CD8-positive, alpha-beta memory T cell (primary cell): ENCODE data around the gene MLLT10. TPM values are rescaled to one million over a fixed set of nuclear protein-coding genes. Genes with fewer than 3 reads are reported as not detected.
"Not testable (repeated sequence)": the region's sequence is repeated elsewhere in the genome, so short reads cannot be mapped to it uniquely, and the experiment has no call there.

Experiments used
- CTCF ChIA-PET: fragments of 350-600 bp; sonication (Branson Sonifier 250); formaldehyde crosslinking; loops from one replicate; lab custom pipeline; 2021; ENCODE audit warnings: antibody characterized with exemption; lab: Charles Lee
- POLR2A ChIA-PET: fragments of 350-600 bp; sonication (Branson Sonifier 250); formaldehyde crosslinking; loops from one replicate; lab custom pipeline; 2021; ENCODE audit warnings: antibody characterized with exemption; lab: Charles Lee
- DNase-seq, 5 donors: peaks; one replicate each; pipeline versions ENCODE4 v3.0.0 to v3.0.0-alpha.2; 2020 to 2022; ENCODE audit warnings: mixed read lengths in 1 of 5
- H3K27ac ChIP-seq: one replicate; pipeline ENCODE4 v1.7.0; 2013; ENCODE audit warnings: low read depth, mild to moderate bottlenecking, low read length, moderate library complexity
- H3K27me3 ChIP-seq: 2 replicates; pipeline ENCODE4 v1.7.0; 2013; ENCODE audit warnings: low read length, mild to moderate bottlenecking; ENCODE audit not compliant: insufficient read depth, poor library complexity, severe bottlenecking
- H3K36me3 ChIP-seq: 2 replicates; pipeline ENCODE4 v1.7.0; 2013; ENCODE audit warnings: mild to moderate bottlenecking, low read length, moderate library complexity; ENCODE audit not compliant: insufficient read depth
- H3K4me1 ChIP-seq: 2 replicates; pipeline ENCODE4 v1.7.0; 2013; ENCODE audit warnings: mild to moderate bottlenecking, low read length, moderate library complexity; ENCODE audit not compliant: insufficient read depth
- H3K4me3 ChIP-seq: 2 replicates; pipeline ENCODE4 v1.7.0; 2013; ENCODE audit warnings: mild to moderate bottlenecking, low read length
- H3K9me3 ChIP-seq: 2 replicates; pipeline ENCODE4 v1.7.0; 2013; ENCODE audit warnings: mild to moderate bottlenecking, low read length
- H3K27ac Mint-ChIP-seq, 8 donors: one replicate each; pipeline ENCODE4 v1.8.0; 2020 to 2021; ENCODE audit warnings: mixed read lengths in 8 of 8, mild to moderate bottlenecking in 6 of 8, inconsistent platforms in 3 of 8, moderate library complexity in 3 of 8
- H3K27me3 Mint-ChIP-seq, 2 donors: one replicate each; pipeline ENCODE4 v1.8.0; 2020 to 2021; ENCODE audit warnings: mixed read lengths in 2 of 2, mild to moderate bottlenecking in 1 of 2, moderate library complexity in 1 of 2
- H3K36me3 Mint-ChIP-seq, 3 donors: one replicate each; pipeline ENCODE4 v1.8.0; 2020 to 2021; ENCODE audit warnings: mixed read lengths in 3 of 3, inconsistent platforms in 1 of 3, mild to moderate bottlenecking in 1 of 3
- H3K4me1 Mint-ChIP-seq, 3 donors: one replicate each; pipeline ENCODE4 v1.8.0; 2020 to 2021; ENCODE audit warnings: mixed read lengths in 3 of 3, inconsistent platforms in 1 of 3, mild to moderate bottlenecking in 1 of 3
- H3K4me3 Mint-ChIP-seq, 7 donors: one replicate each; pipeline ENCODE4 v1.8.0; 2020 to 2021; ENCODE audit warnings: mixed read lengths in 7 of 7, mild to moderate bottlenecking in 6 of 7, moderate library complexity in 4 of 7, inconsistent platforms in 2 of 7
- H3K9me3 Mint-ChIP-seq, 5 donors: one replicate each; pipeline ENCODE4 v1.8.0; 2020 to 2022; ENCODE audit warnings: mixed read lengths in 5 of 5, mild to moderate bottlenecking in 3 of 5, moderate library complexity in 2 of 5, inconsistent platforms in 1 of 5
- polyA plus RNA-seq: library from polyadenylated mRNA; unstranded; fragments of 300-500 nt; fragmentation: Illumina TruSeq; gene quantifications from one replicate; pipeline ENCODE4 v1.2.3, GENCODE V29; 2021
- total RNA-seq, 2 experiments: library from RNA; stranded (reverse); gene quantifications; one replicate each; pipeline ENCODE4 v1.2.3, GENCODE V29; 2021

MLLT10 gene
- total and polyA plus RNA-seq, 3 experiments from 2014 or later, result 7.4 to 37.2 (median 35.6) TPM

- Mint-ChIP-seq H3K27me3 (no peaks in the 10 kb centered on the region), H3K36me3 (peaks cover 29 to 69% (median 34%) of the 10 kb centered on the region in 3 donors), H3K27ac (no peak overlapping the region), H3K9me3 (no peaks in the 10 kb centered on the region), H3K4me1 (peaks cover 33 to 65% (median 57%) of the 10 kb centered on the region in 3 donors), H3K4me3 (no peak overlapping the region)
- Histone ChIP-seq H3K4me3 (no peak overlapping the region), H3K36me3 (peaks cover 7% of the 10 kb centered on the region), H3K4me1 (peaks cover 8% of the 10 kb centered on the region), H3K9me3 (no peaks in the 10 kb centered on the region), H3K27ac (no peak overlapping the region), H3K27me3 (no peaks in the 10 kb centered on the region)
- CTCF ChIA-PET, result interaction anchor here (1.4 kb wide), 1 partner anchor 9 kb away, joined by 4 read pairs; no protein-coding TSS in a partner anchor
- DNase-seq, result no peak
- POLR2A ChIA-PET, result no interaction called here
Measured at GRCh38 chr10:21628023-21628422, 94.0 kb downstream of the MLLT10 start.

GRCh38 chr10:21628645-21629044, 94.6 kb downstream of the MLLT10 start:
- H3K9me3 ChIP-seq, POLR2A ChIA-PET, H3K27me3 Mint-ChIP-seq, H3K27me3 ChIP-seq, H3K36me3 ChIP-seq, H3K27ac ChIP-seq, H3K4me3 Mint-ChIP-seq, H3K4me3 ChIP-seq, H3K9me3 Mint-ChIP-seq, H3K4me1 ChIP-seq, DNase-seq: not testable (repeated sequence)
- H3K36me3 Mint-ChIP-seq, result peaks cover 29 to 66% (median 30%) of the 10 kb centered on the region in 3 donors
- CTCF ChIA-PET, result interaction anchor here (1.4 kb wide), 1 partner anchor 9 kb away, joined by 4 read pairs; no protein-coding TSS in a partner anchor
- H3K27ac Mint-ChIP-seq, result peak overlapping the region in 1 of 8 donors; percentile 51
- peaks cover 33 to 60% (median 54%) of the 10 kb centered on the region in 3 donors for H3K4me1 Mint-ChIP-seq

GRCh38 chr10:21634599-21635365, 100.8 kb downstream of the MLLT10 start:
- H3K4me3 ChIP-seq, result no peak overlapping the region
- Mint-ChIP-seq H3K27me3 (no peaks in the 10 kb centered on the region), H3K36me3 (peaks cover 23 to 68% (median 24%) of the 10 kb centered on the region in 3 donors), H3K4me1 (peaks cover 17 to 56% (median 43%) of the 10 kb centered on the region in 3 donors), H3K27ac (peak overlapping the region in 1 of 8 donors; percentile 19), H3K9me3 (no peaks in the 10 kb centered on the region), H3K4me3 (no peak overlapping the region)
- ChIA-PET POLR2A (no interaction called here), CTCF (no interaction called here)
- DNase-seq, result no peak
- no peak overlapping the region for H3K27ac ChIP-seq
- H3K27me3 ChIP-seq, result no peaks in the 10 kb centered on the region
- no peaks in the 10 kb centered on the region for H3K4me1 ChIP-seq
- H3K9me3 ChIP-seq, result no peaks in the 10 kb centered on the region
- peaks cover 7% of the 10 kb centered on the region for H3K36me3 ChIP-seq

DNA sequence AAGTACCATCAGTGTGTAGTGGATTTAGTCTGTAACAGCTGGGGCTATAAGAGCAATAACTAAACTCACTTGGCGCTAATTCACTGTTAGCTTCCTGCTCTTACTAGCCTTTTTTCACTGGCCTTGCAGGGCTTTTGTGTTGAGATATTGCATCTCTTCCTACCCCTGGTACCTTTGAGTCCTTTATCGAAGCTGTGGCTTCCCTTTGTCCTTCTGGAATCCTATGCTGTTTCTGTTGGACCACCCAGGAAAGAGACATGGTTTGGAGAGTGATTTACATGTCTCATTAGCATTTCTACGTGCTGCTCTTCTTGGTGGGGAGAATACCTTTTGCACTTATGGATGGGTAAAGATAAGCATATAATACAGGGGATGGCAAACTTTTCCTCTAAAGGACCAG, 103.8 kb downstream of the MLLT10 start:
- H3K27me3 Mint-ChIP-seq, result no peaks in the 10 kb centered on the region
- POLR2A ChIA-PET, result no interaction called here
- Histone ChIP-seq H3K9me3 (no peaks in the 10 kb centered on the region), H3K36me3 (peaks cover 4% of the 10 kb centered on the region), H3K4me3 (no peak overlapping the region), H3K4me1 (no peaks in the 10 kb centered on the region), H3K27ac (no peak overlapping the region), H3K27me3 (no peaks in the 10 kb centered on the region)
- H3K9me3 Mint-ChIP-seq, result no peaks in the 10 kb centered on the region
- peaks cover 5 to 61% (median 18%) of the 10 kb centered on the region in 3 donors for H3K36me3 Mint-ChIP-seq
- DNase-seq, result no peak
- CTCF ChIA-PET, result interaction anchor here (1.2 to 1.3 kb wide), 2 partner anchors 10 to 24 kb away, joined by 3 to 4 read pairs; no protein-coding TSS in a partner anchor
- H3K4me1 Mint-ChIP-seq, result peaks cover 20 to 51% (median 31%) of the 10 kb centered on the region in 3 donors
- peak overlapping the region in 2 of 8 donors; percentile 36 to 52 for H3K27ac Mint-ChIP-seq
- H3K4me3 Mint-ChIP-seq, result no peak overlapping the region

GRCh38 chr10:21638681-21639080, 104.6 kb downstream of the MLLT10 start:
- CTCF ChIA-PET, result no interaction called here
- no peaks in the 10 kb centered on the region for H3K9me3 Mint-ChIP-seq
- H3K27ac Mint-ChIP-seq, result peak overlapping the region in 2 of 8 donors; percentile 2 to 92
- POLR2A ChIA-PET, result no interaction called here
- H3K36me3 ChIP-seq, result peaks cover 4% of the 10 kb centered on the region
- H3K4me1 ChIP-seq, result no peaks in the 10 kb centered on the region
- H3K9me3 ChIP-seq, result no peaks in the 10 kb centered on the region
- no peak overlapping the region for H3K27ac ChIP-seq
- no peaks in the 10 kb centered on the region for H3K27me3 ChIP-seq
- no peak overlapping the region for H3K4me3 ChIP-seq
- no peak for DNase-seq
- peaks cover 5 to 59% (median 21%) of the 10 kb centered on the region in 3 donors for H3K36me3 Mint-ChIP-seq
- no peak overlapping the region for H3K4me3 Mint-ChIP-seq
- H3K27me3 Mint-ChIP-seq, result no peaks in the 10 kb centered on the region
- peaks cover 22 to 58% (median 37%) of the 10 kb centered on the region in 3 donors for H3K4me1 Mint-ChIP-seq

DNA sequence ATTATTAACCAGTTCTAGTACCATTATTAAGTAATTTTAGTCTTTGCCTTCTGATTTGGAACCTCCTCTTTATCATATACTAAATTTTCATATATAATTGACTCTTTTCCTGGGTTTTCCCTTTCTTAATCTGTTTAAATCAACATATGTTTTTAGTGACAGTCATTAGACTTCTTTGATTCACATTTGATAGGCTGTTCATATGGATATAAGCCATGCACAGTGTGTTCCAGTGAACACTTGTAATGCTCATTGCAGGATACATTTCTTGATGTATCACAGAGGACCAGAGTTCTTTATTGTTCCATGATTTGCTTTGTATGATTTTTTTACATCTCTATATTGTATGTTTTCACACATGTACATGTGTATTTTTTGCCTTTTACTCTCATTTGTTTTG, 114.0 kb downstream of the MLLT10 start:
- peak overlapping the region in 2 of 8 donors; percentile 25 to 40 for H3K27ac Mint-ChIP-seq
- H3K4me1 Mint-ChIP-seq, result peaks cover 38 to 48% (median 45%) of the 10 kb centered on the region in 3 donors
- DNase-seq, result no peak

DNA sequence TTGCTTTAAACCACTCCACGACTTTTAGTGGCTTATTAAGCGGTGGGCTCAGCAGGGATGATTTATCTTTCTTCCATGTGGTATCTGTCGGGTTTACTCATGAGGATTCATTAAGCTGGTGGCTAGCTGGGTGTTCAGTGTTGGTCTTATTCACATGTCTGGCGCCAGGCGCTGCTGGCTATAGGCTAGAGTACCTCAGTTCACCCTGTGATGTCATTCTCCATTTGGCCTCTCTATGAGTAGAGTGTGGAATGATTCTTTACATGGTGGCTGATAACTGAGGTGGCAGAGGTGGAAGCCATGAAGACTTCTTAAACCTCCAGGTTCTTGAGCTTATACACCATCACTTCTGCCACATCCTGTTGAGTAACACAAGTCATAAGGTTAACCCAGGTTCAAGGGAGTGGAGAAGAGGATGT, 115.4 kb downstream of the MLLT10 start:
- POLR2A ChIA-PET, result no interaction called here
- peaks cover 0 to 2% of the 10 kb centered on the region in 2 donors for H3K27me3 Mint-ChIP-seq
- Histone ChIP-seq H3K4me3 (no peak overlapping the region), H3K36me3 (peaks cover 7% of the 10 kb centered on the region), H3K27me3 (no peaks in the 10 kb centered on the region), H3K4me1 (peaks cover 10% of the 10 kb centered on the region), H3K27ac (no peak overlapping the region), H3K9me3 (no peaks in the 10 kb centered on the region)
- H3K9me3 Mint-ChIP-seq, result no peaks in the 10 kb centered on the region
- peak overlapping the region in 5 of 8 donors; percentile 3 to 65 (median 34) for H3K27ac Mint-ChIP-seq
- H3K4me3 Mint-ChIP-seq, result peak overlapping the region in 2 of 7 donors; percentile 29 to 51
- H3K4me1 Mint-ChIP-seq, result peaks cover 30 to 37% (median 35%) of the 10 kb centered on the region in 3 donors
- peaks cover 10 to 25% (median 13%) of the 10 kb centered on the region in 3 donors for H3K36me3 Mint-ChIP-seq
- DNase-seq, result no peak
- CTCF ChIA-PET, result interaction anchor here (1.2 kb wide), 1 partner anchor 152 kb away, joined by 3 read pairs; no protein-coding TSS in a partner anchor

More for the DNA sequence above, 114.0 kb downstream of the MLLT10 start:
- Mint-ChIP-seq H3K9me3 (no peaks in the 10 kb centered on the region), H3K36me3 (peaks cover 10 to 27% (median 19%) of the 10 kb centered on the region in 3 donors), H3K27me3 (peaks cover 0 to 2% of the 10 kb centered on the region in 2 donors), H3K4me3 (no peak overlapping the region)
- Histone ChIP-seq H3K4me3 (no peak overlapping the region), H3K4me1 (peaks cover 10% of the 10 kb centered on the region), H3K27me3 (no peaks in the 10 kb centered on the region), H3K27ac (no peak overlapping the region), H3K36me3 (peaks cover 1% of the 10 kb centered on the region), H3K9me3 (no peaks in the 10 kb centered on the region)
- ChIA-PET POLR2A (no interaction called here), CTCF (no interaction called here)

DNA sequence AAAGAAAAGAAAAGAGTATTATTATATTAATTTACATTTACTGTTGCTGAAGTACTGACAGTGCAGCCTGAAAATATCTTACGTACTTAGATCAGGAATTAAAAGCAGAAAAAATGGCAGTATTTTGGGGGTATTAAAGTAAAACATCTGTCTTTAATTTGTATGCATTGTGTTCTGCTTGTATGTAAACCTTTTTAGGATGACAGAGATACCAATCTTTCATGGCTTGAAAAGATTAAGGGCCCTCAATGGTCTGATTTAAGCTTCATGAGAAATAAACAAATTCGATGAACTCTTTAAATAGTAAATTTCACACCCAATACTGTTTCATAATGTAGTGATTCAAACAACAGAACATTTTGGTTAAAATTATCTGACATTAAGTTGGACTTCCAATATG, 116.3 kb downstream of the MLLT10 start:
- Mint-ChIP-seq H3K4me1 (peaks cover 23 to 29% (median 27%) of the 10 kb centered on the region in 3 donors), H3K9me3 (no peaks in the 10 kb centered on the region), H3K36me3 (peaks cover 10 to 22% (median 13%) of the 10 kb centered on the region in 3 donors), H3K4me3 (no peak overlapping the region), H3K27me3 (peaks cover 0 to 2% of the 10 kb centered on the region in 2 donors), H3K27ac (no peak overlapping the region)
- ChIA-PET POLR2A (no interaction called here), CTCF (interaction anchor here (1.2 kb wide), 1 partner anchor 153 kb away, joined by 3 read pairs; no protein-coding TSS in a partner anchor)
- H3K4me1 ChIP-seq, result peaks cover 10% of the 10 kb centered on the region
- no peak overlapping the region for H3K4me3 ChIP-seq
- H3K27me3 ChIP-seq, result no peaks in the 10 kb centered on the region
- no peak overlapping the region for H3K27ac ChIP-seq
- H3K9me3 ChIP-seq, result no peaks in the 10 kb centered on the region
- no peak for DNase-seq
- H3K36me3 ChIP-seq, result peaks cover 7% of the 10 kb centered on the region
